Neuron (in vitro differentiated cells): ENCODE data around the gene RPRD1A.
A peak's percentile ranks its signal among the peaks of the same experiment; 100 is the strongest.
"Not testable (repeated sequence)": the region's sequence is repeated elsewhere in the genome, so short reads cannot be mapped to it uniquely, and the experiment has no call there.

Experiments
- H2AFZ ChIP-seq: one replicate; pipeline ENCODE4 v1.6.1; 2013; ENCODE audit warnings: low read depth, mild to moderate bottlenecking, inconsistent platforms, low read length, moderate library complexity
- H3K27me3 ChIP-seq: one replicate; pipeline ENCODE4 v1.6.1; 2013; ENCODE audit warnings: low read length; ENCODE audit not compliant: insufficient read depth
- H3K36me3 ChIP-seq: one replicate; pipeline ENCODE4 v1.6.1; 2013; ENCODE audit warnings: low read length; ENCODE audit not compliant: insufficient read depth
- H3K4me1 ChIP-seq: one replicate; pipeline ENCODE4 v1.6.1; 2013; ENCODE audit warnings: low read length; ENCODE audit not compliant: insufficient read depth
- H3K4me3 ChIP-seq: 2 replicates; pipeline ENCODE4 v1.5.1; 2013; ENCODE audit warnings: mild to moderate bottlenecking, low read length, moderate library complexity
- H3K9me3 ChIP-seq: one replicate; pipeline ENCODE4 v1.6.1; 2013; ENCODE audit warnings: low read length

The RPRD1A gene, protein sequence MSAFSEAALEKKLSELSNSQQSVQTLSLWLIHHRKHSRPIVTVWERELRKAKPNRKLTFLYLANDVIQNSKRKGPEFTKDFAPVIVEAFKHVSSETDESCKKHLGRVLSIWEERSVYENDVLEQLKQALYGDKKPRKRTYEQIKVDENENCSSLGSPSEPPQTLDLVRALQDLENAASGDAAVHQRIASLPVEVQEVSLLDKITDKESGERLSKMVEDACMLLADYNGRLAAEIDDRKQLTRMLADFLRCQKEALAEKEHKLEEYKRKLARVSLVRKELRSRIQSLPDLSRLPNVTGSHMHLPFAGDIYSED

GRCh38 chr18:36067055-36067957 is at the start of gene RPRD1A:
RPRD1A (minus strand) TSS chr18:36067559; CDS start chr18:36067404, 155 bp downstream.
- Histone ChIP-seq H3K27me3 (no peaks in the 10 kb centered on the region), H3K36me3 (no peaks in the 10 kb centered on the region), H2AFZ (peak within 1 kb of the TSS; percentile 57), H3K4me1 (peaks cover 8% of the 10 kb centered on the region), H3K9me3 (no peaks in the 10 kb centered on the region), H3K4me3 (peak within 1 kb of the TSS; percentile 75)

DNA sequence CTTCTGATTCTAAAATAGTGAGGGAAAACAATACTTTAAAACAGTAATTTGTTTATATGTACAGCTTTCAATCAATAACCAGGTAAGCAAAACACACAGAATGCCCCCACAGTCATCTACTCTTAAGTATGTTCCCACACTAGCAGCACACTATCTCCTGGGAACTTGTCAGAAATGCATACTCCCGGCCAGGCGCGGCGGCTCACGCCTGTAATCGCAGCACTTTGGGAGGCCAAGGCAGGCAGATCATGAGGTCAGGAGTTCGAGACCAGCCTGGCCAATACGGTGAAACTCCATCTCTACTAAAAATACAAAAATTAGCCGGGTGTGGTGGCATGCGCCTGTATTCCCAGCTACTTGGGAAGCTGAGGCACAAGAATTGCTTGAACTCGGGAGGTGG is 49.4 kb upstream of the RPRD1A start:
- H3K36me3 ChIP-seq = peaks cover 85% of the 10 kb centered on the region
- H2AFZ ChIP-seq, H3K27me3 ChIP-seq, H3K4me3 ChIP-seq, H3K4me1 ChIP-seq, H3K9me3 ChIP-seq: not testable (repeated sequence)

DNA sequence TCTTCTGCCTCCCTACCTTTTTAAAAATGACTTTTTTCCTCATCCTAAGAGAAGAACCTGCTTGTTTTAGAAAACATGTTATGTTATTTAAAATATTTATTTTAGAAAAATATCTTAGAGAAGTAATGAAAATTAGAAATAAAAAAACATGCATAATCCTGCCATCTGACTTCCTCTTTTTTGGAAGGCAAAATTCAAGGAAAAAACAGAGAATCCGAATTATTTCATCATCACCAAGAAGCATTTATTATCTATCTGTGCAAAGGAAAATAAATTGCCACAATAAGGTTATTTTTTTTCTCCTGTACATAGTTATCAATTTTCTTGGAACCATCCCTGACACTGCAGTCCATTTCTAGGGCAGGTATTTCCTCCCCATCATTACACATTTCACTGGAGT is 47.4 kb upstream of the RPRD1A start:
- H2AFZ ChIP-seq = no peak overlapping the region
- H3K27me3 ChIP-seq = no peaks in the 10 kb centered on the region
- H3K4me3 ChIP-seq = no peak overlapping the region
- H3K9me3 ChIP-seq = no peaks in the 10 kb centered on the region
- H3K36me3 ChIP-seq = peaks cover 86% of the 10 kb centered on the region
- H3K4me1 ChIP-seq = no peaks in the 10 kb centered on the region

GRCh38 chr18:36114251-36114650 is 46.9 kb upstream of the RPRD1A start:
- Histone ChIP-seq H2AFZ (no peak overlapping the region), H3K36me3 (peaks cover 89% of the 10 kb centered on the region), H3K4me3 (no peak overlapping the region), H3K9me3 (no peaks in the 10 kb centered on the region), H3K27me3 (no peaks in the 10 kb centered on the region), H3K4me1 (no peaks in the 10 kb centered on the region)

DNA sequence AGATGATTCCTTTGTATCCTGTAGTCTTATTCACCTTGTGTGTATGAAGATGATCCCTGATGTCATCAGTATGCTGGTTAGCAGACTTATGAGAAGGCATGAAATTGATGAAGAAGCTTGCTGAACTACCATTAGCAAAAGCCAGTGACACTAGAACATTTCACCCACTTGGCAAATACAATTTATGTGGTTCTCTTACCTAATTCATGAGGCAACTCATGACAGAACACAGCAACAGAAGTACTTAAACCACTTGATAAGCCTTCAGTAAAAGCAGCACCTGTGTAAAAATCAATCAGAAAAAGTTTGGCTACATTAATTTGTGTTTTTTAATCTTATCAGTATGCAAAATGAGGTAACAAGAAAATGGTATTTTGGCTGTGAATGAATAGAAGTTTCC is 44.9 kb upstream of the RPRD1A start:
- Histone ChIP-seq H3K4me3 (no peak overlapping the region), H3K36me3 (peaks cover 90% of the 10 kb centered on the region), H3K9me3 (no peaks in the 10 kb centered on the region), H2AFZ (no peak overlapping the region), H3K27me3 (no peaks in the 10 kb centered on the region), H3K4me1 (no peaks in the 10 kb centered on the region)

- Histone ChIP-seq H3K27me3 (no peaks in the 10 kb centered on the region), H3K4me1 (no peaks in the 10 kb centered on the region)
These were observed 42.4 kb upstream of the RPRD1A start for GRCh38 chr18:36109737-36110136.

DNA sequence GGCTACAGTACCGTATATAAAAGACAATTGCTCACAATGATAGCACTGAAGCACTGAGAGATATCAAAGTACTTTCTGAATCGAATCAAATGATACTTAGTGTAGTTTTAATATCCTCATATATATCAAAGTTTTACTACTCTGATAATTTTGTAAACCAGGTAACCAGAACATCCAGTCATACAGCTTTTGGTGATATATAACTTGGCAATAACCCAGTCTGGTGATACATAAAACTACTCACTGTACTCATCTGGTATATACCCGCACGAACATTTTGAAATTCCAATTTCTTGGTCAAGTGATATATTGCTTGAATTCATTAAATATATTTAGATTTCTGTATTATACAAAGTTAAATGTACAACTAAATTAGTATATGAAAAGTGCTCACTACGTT is 41.2 kb upstream of the RPRD1A start:
- Histone ChIP-seq H3K4me3 (no peak overlapping the region), H3K36me3 (peaks cover 57% of the 10 kb centered on the region), H3K9me3 (no peaks in the 10 kb centered on the region), H3K27me3 (no peaks in the 10 kb centered on the region), H2AFZ (no peak overlapping the region), H3K4me1 (no peaks in the 10 kb centered on the region)

More at GRCh38 chr18:36109737-36110136, 42.4 kb upstream of the RPRD1A start:
- H3K9me3 ChIP-seq = no peaks in the 10 kb centered on the region
- no peak overlapping the region for H2AFZ ChIP-seq
- H3K36me3 ChIP-seq = peaks cover 68% of the 10 kb centered on the region
- no peak overlapping the region for H3K4me3 ChIP-seq

GRCh38 chr18:36108196-36108595 is 40.8 kb upstream of the RPRD1A start:
- Histone ChIP-seq H3K9me3 (no peaks in the 10 kb centered on the region), H3K36me3 (peaks cover 53% of the 10 kb centered on the region), H2AFZ (no peak overlapping the region), H3K4me3 (no peak overlapping the region), H3K4me1 (no peaks in the 10 kb centered on the region), H3K27me3 (no peaks in the 10 kb centered on the region)

- Histone ChIP-seq H3K27me3 (no peaks in the 10 kb centered on the region), H3K4me1 (no peaks in the 10 kb centered on the region), H3K36me3 (peaks cover 46% of the 10 kb centered on the region), H3K4me3 (no peak overlapping the region), H3K9me3 (no peaks in the 10 kb centered on the region), H2AFZ (no peak overlapping the region)
These were observed 40.1 kb upstream of the RPRD1A start for GRCh38 chr18:36107477-36107876.

DNA sequence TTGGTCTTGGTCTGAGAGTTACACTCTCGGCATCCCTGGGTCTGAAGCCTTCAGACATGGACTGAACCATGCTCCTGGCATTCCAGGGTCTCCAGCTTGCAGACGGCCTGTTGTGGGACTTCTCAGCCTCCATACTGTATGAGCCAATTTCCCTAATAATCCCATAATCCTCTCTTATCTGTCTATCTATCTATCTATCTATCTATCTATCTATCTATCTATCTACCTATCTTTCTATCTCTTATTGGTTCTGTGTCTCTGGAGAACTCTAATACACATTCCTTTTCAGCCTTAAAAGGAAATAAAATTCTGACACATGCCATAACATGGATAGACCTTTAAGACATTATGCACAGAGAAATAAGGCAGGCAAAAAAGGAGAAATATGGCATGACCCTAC is 37.4 kb upstream of the RPRD1A start:
- H3K4me3 ChIP-seq = no peak overlapping the region
- H3K4me1 ChIP-seq = no peaks in the 10 kb centered on the region
- peaks cover 10% of the 10 kb centered on the region for H3K9me3 ChIP-seq
- peaks cover 21% of the 10 kb centered on the region for H3K36me3 ChIP-seq
- H3K27me3 ChIP-seq = no peaks in the 10 kb centered on the region
- H2AFZ ChIP-seq = no peak overlapping the region

- H3K36me3 ChIP-seq = no peaks in the 10 kb centered on the region
- no peaks in the 10 kb centered on the region for H3K4me1 ChIP-seq
- no peak overlapping the region for H3K4me3 ChIP-seq
- H3K27me3 ChIP-seq = no peaks in the 10 kb centered on the region
- H2AFZ ChIP-seq = no peak overlapping the region
- peaks cover 10% of the 10 kb centered on the region for H3K9me3 ChIP-seq
These were observed 34.6 kb upstream of the RPRD1A start for GRCh38 chr18:36101943-36102342.

DNA sequence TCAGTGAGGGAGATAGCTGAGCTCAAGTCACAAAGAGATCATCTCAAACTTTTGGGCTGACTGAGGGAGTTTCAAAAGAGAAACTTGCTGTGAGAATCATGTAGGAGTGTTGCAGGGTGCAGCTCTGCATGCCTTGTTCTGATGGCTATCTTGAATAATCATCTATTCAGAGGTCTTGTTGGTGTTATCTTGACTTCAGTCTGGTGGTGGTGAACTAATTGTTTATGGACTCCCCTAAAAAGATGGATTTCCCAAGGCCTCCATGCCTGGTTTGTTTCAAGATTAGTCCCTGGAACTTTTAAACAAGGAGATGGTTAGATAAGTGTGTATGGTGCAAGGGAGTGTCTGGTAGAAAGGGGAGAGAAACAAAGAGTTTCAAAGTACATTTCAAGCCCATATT is 32.0 kb upstream of the RPRD1A start:
- H2AFZ ChIP-seq = no peak overlapping the region

DNA sequence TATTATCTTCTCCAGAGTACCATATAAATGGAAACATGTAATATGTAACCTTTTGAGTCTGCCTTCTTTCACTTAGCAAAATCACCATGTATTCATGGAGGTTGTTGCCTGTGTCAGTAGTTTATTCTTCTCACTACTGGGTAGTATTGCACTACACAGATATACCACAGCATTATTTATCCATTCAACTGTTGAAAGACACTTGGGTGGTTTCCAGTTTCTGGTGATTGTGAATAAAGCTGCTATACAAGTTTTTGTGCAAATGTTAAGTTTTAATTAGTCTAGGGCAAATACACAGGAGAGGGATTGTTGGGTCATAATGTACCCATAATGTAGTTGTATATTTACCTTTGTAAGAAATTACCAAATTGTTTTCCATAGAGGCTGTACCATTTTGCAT is 29.6 kb upstream of the RPRD1A start:
- Histone ChIP-seq H3K4me1 (no peaks in the 10 kb centered on the region), H3K4me3 (no peak overlapping the region), H3K36me3 (no peaks in the 10 kb centered on the region), H2AFZ (no peak overlapping the region), H3K9me3 (peaks cover 6% of the 10 kb centered on the region), H3K27me3 (no peaks in the 10 kb centered on the region)

More for the DNA sequence above, 32.0 kb upstream of the RPRD1A start:
- Histone ChIP-seq H3K27me3 (no peaks in the 10 kb centered on the region), H3K4me1 (no peaks in the 10 kb centered on the region), H3K9me3 (peaks cover 10% of the 10 kb centered on the region), H3K4me3 (no peak overlapping the region), H3K36me3 (no peaks in the 10 kb centered on the region)
